ENCODE measurements around the gene OR2V2. TPM values are rescaled to one million over a fixed set of nuclear protein-coding genes. Genes with fewer than 3 reads are reported as not detected.
"Not testable (repeated sequence)": the region's sequence is repeated elsewhere in the genome, so short reads cannot be mapped to it uniquely, and the experiment has no call there.

OR2V2 gene
- total RNA-seq, 1 experiment from 2014 or later: not detected

DNA sequence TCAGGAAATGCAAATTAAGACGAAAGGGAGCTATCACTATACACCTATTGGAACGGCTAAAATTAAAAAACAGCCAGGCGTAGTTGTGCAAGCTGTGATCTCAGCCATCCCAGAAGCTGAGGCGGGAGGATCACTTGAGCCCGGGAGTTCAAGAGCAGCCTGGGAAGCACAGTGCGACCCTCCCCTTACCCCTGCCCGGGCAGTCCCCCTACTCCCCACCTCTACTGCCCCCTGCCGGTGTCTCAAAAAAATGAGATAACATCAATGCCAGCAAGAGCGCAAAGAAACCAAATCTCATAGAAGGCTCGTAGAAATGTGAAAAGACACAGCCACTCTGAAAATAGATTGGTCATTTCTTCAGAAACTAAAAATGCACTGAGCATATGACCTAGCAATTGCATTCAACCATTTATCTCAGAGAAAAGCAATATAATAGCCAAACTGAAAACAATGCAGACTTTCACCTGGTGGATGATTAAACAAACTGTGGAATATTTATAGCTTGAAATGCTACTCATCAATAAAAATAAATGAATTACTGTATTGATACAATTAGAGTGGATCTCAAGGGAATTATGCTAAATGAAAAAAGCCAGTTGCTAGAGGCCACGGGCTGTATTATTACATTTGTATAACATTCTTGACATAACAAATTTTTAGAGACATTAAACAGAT, 20.6 kb downstream of the OR2V2 start:
- DNase-seq (ENCODE audit: extremely low read depth, low read depth): no peak

DNA sequence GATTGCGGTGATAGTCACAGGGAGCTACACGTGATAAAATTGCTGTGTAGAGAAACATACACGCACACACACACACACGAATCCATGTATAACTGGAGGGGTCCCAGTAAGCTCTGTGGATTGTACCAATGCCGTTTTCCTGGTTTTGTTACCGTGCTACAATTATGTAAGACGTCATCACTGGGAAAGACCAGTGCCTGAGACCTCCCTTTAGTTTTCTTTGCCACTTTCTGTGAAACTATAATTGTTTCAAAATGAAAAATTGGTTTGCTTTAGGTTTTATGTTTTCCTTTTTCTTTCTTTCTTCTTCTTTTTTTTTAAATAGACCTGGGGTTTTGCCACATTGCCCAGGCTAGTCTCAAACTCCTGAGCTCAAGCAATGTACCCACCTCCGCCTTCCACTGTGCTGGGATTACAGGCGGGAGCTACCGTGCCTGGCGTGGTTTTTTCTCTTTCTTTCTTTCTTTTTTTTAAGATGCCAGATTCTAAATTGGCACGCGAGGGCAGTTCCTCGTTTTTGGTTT, 21.3 kb downstream of the OR2V2 start:
- DNase-seq (ENCODE audit: extremely low read depth, low read depth): no peak

DNA sequence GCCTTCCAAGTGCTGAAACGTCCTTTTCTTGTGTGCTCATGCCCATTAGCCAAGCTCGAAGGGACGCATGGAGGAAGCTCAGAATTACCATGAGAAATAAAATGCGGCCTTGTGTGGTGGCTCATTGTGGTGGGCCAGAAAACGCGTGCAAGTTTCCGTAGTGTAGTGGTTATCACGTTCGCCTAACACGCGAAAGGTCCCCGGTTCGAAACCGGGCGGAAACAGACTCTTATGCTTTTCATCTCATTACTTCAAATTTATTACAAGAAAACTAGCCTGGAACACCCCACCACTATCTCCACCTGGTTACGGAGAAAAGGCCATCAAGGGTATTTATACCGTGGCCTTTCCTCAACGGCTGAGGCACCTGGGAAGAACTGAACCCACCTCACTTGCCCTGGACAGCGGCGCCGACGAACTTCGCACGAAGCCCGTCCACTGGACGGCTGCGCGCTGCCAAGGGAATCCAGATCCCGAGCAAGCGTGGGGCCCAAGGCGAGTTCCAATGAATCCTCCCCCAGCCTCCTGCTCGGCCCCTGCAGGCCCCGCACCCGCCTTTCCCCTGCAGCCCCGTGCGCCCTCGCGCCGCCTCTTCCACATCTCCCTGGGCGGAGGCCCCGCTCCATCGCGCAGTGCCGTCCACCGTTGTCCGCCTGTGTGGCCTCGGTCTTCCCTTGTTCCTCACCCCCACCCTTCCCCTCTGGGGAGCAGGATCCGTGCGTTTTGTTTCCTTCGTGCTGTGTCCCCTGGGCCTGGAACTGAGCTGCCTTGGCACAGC, 22.3 kb downstream of the OR2V2 start:
- peak; percentile 81 for DNase-seq (ENCODE audit: extremely low read depth, low read depth)

DNA sequence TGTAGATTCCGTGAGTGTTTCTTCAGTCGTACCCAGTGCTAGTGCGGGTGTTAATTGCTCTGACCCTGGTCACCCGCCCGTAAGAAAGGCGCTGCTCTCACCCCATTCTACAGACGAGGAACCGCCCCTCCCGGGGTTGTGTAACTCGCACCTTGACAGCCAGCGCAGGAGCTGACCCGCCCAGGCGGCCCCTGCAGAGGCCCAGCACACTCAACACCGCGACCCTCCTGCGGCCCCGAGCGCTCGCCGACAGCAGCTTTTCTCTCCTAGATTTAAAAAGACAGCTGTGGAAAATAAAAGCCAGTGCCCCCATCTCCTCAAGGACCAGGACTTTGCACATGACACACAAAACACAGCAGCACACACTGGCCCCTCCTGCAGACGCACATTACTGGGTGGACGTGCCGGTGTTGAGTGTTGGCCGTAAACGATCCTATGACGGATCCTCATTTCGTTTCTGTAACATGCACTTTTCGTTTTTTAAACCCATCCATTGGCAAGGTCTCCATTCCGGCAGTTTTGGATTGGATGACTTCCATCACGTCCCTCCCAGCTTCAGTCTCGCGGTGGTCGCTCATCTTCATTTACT, 22.9 kb downstream of the OR2V2 start:
- DNase-seq (ENCODE audit: extremely low read depth, low read depth): no peak

DNA sequence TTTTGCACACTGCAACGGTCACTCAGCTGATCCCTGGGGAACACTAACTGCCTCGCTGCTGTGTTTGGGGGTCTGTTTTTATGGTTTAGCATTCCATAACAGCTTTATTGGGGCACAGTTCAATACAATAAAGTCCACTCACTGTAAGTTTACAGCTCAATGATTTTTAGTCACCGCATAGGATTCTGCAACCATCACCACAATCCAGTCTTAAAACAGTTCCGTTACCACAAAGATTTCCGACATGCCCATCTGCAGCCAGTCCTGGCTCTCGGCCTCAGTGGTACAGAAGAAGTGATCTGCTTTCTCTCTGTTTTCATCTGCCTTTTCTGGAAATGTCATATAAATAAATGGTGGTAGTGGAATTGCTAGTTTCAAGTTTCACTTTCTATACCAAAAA, 23.6 kb downstream of the OR2V2 start:
- no peak for DNase-seq (ENCODE audit: extremely low read depth, low read depth)

DNA sequence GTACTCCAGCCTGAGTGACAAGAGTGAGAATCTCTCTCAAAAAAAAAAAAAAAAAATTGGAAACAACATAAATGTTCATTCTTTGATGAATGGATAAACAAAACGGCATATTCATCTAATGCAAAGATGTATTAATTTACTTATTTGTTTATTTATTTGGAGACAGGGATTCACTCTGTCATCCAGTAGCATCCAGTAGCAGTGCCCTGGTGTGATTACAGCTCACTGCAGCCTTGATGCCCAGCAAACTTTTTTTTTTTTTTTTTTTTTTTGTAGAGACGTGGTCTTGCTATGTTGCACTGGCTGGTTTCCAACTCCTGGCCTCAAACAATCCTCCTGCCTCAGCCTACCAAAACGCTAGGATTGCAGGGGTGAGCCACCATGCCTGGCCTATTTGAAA, 24.4 kb downstream of the OR2V2 start:
- DNase-seq (ENCODE audit: extremely low read depth, low read depth): no peak

DNA sequence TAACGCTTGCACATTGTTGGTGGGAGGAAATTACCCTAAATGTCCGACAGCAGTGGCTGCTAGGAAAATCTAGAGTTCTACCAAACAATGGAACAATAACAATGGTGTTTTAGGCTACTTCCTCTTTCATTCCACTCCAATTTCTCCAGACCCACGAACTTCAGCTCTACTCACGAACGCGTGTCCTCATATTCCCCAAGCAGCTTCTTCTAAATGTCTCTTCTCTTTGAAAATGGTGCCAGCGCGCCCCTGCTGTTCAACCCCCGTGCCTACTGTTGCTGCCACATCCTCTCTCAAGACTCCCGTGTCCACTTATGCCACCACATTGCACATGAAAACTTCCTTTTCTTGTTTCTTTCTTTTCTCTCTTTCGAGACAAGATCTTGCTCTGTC, 25.6 kb downstream of the OR2V2 start:
- no peak for DNase-seq (ENCODE audit: extremely low read depth, low read depth)

DNA sequence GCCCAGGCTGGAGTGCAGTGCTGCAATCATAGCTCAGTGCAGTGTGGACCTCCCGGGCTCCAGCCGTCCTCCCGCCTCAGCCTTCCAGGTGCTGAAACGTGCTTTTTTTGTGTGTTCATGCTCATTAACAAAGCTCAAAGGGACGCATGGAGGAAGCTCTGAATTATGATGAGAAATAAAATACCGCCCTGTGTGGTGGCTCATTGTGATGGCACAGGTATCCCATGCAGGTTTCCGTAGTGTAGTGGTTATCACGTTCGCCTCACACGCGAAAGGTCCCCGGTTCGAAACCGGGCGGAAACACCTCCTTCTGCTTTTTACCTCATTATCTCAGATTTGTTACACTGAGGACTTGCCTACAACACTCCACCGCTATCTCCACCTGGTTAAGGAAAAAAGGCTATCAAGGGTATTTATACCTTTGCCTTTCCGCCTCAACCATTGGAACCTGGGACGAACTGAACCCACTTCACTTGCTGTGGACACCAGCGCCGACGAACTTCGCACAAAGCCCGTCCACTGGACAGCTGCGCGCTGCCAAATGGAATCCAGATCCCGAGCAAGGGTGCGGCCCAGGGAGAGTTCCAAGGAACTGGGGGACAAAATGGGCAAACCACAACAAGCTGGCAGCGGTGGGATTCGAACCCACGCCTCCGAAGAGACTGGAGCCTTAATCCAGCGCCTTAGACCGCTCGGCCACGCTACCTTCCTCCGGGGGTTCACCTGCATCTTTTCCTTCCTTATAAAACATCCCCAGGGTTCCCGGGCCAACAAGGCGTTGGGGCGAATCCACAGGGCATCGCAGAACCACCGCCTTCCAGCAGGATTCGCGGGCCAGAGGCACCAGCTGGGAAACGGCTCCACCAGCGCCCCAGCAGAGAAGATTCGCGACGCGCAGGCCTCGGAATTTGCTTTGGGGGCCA, 26.3 kb downstream of the OR2V2 start:
- DNase-seq (ENCODE audit: extremely low read depth, low read depth): peak; percentile 78

DNA sequence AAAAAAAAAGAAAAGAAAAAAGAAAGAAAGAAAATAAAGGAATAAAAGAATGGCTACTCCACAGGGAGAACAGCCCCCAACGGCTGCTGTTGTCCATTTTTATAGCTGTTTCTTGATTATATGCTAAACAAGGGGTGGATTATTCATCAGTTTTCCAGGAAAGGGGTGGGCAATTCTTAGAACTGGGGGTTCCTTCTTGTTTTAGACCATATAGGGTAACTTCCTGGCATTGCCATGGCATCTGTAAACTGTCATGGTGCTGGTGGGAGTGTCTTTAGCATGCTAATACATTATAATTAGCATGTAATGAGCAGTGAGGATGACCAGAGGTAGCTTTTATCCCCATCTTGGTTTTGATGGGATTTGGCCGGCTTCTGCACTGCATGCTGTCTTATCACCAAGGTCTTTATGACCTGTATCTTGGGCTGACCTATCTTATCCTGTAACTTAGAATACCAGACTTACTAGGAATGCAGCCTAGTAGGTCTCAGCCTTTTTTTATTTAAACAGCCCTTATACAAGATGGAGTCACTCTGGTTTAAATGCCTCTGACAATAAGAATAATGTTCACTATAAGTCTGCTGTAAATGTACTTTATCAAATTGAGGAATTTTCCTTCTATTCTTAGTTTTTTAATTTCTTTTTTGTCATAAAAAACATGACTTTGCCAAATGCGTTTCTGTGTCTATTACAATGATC, 29.0 kb downstream of the OR2V2 start:
- DNase-seq (ENCODE audit: extremely low read depth, low read depth): no peak

DNA sequence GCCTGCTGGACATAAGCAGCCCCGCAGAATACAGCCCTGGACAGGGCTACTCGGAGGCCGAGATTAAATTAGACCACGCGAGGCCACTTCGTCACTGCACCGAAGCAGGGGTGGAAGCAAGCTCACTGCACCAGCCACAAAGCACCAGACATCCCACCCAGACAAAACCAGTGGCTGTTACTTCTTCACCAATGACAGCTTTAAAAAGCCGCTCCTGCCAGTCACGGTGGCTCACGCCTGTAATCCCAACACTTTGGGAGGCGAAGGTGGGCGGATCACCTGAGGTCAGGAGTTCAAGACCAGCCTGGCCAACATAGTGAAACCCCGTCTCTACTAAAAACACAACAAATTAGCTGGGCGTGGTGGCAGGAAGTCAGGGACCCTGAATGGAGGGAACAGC, 30.2 kb downstream of the OR2V2 start:
- not testable (repeated sequence) for DNase-seq (ENCODE audit: extremely low read depth, low read depth)

DNA sequence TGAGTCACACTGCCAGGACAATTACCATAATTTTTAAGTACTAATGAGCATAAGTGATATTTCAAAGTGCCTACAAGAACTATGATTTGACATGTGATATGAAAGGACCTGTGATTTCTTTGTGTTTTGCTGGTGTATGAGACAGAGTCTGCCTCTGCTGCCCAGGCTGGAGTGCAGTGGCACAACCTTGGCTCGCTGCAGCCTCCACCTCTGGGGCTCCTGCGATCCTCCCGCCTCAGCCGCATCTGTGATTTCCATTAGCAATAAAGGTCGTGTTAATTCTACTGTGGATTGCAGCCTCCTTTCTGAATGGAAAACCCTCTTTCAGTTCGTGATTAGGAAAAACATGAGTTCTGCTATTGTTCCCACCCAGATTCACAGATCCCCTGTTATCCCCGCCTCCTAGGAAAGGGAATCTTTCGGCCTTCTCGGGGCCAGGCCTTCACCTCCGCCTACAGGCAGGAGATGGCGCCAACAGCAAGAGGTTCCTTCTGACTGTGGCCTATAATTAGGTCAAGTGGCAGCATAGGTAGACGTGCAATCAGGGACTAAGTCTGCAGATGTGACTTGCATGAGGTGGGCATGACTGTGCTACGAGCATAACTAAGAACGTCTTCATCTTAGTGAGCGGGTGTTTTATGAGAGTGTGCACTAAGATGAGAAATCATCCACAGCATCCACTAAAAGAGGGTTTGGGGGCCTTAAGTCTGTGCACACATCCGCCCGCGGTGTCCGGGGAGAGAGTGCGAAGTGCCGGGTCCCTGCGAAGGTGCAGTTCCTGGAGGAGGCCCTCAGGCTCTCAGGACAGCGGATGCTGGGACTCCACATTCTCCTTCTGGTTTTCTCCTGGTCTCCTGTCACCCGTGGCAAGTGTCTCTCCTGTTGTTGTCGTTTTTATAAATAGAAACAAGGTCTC, 34.5 kb downstream of the OR2V2 start:
- DNase-seq (ENCODE audit: extremely low read depth, low read depth): peak; percentile 80

DNA sequence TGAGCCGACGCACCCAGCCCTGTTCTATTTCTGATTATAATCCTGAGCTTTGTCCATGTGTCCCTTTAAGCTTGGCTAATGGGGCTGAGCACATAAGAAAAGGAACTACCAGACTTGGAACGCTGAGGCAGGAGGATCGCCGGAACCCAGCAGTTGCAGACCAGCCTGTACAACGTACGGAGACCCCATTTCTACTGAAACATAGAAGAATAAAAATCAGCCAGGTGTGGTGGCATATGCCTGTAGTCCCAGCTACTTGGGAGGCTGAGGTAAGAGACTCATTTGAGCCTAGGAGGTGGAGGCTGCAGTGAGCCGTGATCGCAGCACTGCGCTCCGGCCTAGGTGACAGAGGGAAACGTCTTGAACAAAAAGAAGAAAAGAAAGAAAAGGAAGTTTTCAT, 35.3 kb downstream of the OR2V2 start:
- DNase-seq (ENCODE audit: extremely low read depth, low read depth): no peak

DNA sequence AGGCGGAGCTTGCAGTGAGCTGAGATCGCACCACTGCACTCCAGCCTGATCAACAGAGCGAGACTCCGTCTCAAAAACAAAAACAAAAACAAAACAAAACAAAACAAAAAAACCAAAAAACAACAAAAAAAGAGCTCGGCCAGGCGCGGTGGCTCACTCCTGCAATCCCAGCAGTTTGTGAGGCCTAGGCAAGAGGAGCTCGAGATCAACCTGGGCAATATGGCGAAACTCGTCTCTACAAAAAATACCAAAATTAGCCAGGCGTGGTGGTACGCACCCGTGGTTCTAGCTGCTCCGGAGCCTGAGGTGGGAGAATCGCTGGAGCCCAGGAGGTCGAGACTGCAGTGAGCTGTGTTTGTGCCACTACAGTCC, 37.4 kb downstream of the OR2V2 start:
- no peak for DNase-seq (ENCODE audit: extremely low read depth, low read depth)

DNA sequence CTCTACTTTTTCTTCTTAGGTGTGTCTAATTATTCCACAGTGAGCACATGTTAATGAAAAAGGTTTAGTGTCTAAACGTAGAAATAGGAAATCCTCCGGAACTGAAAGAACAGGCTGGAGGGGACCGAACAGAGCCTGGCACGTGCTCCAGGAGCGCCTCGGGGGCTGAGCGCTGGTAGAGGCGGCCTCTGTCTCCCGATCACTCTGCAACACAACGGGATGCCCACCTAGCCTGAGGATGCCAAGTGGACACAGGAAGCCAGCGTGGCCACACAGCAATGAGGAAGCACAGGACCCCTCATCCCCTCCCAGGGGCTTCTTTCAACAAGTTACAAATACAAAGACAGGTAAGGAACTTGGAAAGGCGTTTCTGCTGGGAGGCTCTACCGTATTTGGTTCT, 38.2 kb downstream of the OR2V2 start:
- no peak for DNase-seq (ENCODE audit: extremely low read depth, low read depth)

DNA sequence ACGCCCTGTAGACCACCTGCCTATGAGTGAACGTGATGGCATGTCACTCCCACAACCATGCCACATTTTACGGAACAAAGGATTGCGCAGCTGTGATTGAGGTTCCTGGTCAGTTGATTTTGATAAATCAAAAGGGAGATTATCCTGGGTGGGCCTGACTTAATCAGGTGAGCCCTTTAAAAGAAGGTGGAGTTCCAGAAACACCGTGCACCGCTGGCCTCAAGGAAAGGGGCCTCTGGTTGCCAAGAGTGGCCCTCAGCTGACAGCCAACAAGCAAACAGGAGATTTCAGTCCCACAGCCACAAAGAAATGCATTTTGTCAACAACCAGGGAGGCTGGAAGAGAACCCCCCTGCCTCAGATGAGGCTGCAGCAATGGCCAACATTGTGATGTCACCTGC, 38.6 kb downstream of the OR2V2 start:
- DNase-seq (ENCODE audit: extremely low read depth, low read depth): no peak

DNA sequence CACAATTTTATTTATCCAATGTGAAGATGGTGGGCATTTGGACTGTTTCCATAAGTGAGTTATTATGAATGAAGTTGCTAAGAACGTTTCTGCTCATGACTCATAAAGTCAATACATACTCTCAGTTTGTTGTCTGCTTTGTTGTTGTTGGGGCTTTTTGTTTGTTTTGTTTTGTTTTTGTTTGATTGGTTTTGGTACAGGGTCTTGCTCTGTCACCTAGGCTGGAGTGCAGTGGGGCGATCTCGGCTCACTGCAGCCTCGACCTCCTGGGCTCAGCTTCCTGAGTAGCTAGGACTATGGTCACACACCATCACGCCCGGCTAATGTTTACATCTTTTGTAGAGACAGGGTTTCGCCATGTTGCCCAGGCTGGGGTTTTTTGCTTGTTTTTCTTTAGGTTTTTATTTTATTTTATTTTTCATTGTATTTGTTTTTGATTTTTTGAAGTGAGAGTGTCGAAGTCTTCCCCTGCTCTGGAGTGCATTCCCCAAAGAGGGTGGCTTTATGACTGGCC, 39.7 kb downstream of the OR2V2 start:
- no peak for DNase-seq (ENCODE audit: extremely low read depth, low read depth)

DNA sequence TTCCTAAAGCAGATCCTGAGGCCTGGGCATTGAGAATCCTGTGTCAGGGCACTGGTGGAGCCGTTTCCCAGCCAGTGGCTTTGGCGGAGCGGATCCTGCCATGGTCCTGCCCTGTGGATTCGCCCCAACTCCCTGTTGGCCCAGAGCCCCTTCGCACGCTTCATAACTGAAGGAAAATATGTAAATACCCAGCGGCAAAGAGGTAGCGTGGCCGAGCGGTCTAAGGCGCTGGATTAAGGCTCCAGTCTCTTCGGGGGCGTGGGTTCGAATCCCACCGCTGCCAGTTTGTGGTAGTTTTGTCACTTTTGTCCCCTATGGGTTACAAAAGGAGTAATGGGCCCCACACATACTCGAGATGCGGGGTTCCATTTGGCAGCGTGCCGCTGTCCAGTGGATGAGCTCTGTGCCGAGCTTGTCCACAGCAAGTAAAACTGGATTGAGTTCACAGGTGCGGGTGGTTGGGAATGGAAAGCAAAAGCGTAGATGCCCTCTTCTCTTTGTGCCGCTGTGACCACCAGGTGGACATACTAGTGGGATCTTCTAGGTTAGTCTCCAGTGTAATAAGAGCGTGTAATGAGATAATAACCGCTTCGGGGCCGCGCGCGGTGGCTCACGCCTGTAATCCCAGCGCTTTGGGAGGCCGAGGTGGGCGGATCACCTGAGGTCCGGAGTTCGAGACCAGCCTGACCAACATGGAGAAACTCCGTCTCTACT, 40.3 kb downstream of the OR2V2 start:
- DNase-seq (ENCODE audit: extremely low read depth, low read depth): peak; percentile 89

DNA sequence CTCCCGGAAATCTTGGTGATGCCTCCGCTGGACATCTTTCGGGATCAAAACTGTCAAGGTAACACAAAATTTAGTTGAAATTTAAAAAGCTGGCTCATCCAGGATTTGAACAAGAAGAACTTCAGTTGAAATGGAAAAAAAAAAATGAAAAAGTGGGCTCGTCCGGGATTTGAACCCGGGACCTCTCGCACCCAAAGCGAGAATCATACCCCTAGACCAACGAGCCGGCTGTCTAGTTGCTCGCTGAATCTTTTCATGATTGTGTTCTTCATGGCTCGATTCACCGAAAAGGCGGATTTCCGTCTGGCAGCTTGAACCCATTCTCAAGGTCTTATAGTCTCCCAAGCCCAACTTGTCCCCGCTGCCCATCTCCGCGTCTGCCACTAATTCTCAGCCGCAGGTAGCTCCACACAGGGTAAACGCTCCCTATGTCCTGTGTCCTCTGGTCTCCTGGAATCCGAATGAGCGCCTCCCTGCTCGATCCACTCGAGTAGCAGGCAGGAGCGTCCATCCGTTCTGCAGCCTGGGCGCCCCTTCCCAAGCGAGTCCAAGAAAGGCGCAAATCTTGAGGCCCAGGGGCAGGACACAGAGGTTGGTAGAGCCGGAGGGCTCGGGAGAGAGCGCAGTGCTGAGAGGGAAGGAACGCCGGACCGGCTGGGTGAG, 41.4 kb downstream of the OR2V2 start:
- peak; percentile 89 for DNase-seq (ENCODE audit: extremely low read depth, low read depth)
